Measurements from ENCODE around the gene UNKL. TPM values are rescaled to one million over a fixed set of nuclear protein-coding genes. Genes with fewer than 3 reads are reported as not detected.
A peak's percentile ranks its signal among the peaks of the same experiment; 100 is the strongest.

UNKL gene
- total and polyA plus RNA-seq, 2 of the 8 experiments (the other 6 are each of a cell fraction or from before 2014, with no cell fraction given): 25.1 to 31.8 TPM

DNA sequence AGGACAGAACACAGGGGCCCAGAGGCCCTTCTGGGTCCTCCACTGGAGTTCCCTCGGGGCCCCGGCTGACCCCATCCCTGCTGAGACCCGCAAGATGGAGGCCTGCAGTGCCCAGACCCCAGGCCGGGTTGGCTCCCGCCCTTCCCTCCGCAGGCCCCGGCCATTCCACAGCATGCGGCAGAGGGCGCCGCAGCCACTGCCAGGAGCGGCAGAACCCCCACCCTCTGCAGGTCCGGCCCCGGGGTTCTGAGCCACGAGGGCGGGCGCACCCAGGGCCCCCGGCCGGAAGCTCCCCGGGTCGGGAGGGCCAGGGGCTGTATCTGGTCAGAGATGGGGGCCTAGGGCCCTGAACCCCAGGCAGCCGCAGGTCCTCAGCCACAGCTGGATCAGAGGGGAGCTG is 14.0 kb upstream of the UNKL start (continued):
- TF ChIP-seq, protein P1, sequence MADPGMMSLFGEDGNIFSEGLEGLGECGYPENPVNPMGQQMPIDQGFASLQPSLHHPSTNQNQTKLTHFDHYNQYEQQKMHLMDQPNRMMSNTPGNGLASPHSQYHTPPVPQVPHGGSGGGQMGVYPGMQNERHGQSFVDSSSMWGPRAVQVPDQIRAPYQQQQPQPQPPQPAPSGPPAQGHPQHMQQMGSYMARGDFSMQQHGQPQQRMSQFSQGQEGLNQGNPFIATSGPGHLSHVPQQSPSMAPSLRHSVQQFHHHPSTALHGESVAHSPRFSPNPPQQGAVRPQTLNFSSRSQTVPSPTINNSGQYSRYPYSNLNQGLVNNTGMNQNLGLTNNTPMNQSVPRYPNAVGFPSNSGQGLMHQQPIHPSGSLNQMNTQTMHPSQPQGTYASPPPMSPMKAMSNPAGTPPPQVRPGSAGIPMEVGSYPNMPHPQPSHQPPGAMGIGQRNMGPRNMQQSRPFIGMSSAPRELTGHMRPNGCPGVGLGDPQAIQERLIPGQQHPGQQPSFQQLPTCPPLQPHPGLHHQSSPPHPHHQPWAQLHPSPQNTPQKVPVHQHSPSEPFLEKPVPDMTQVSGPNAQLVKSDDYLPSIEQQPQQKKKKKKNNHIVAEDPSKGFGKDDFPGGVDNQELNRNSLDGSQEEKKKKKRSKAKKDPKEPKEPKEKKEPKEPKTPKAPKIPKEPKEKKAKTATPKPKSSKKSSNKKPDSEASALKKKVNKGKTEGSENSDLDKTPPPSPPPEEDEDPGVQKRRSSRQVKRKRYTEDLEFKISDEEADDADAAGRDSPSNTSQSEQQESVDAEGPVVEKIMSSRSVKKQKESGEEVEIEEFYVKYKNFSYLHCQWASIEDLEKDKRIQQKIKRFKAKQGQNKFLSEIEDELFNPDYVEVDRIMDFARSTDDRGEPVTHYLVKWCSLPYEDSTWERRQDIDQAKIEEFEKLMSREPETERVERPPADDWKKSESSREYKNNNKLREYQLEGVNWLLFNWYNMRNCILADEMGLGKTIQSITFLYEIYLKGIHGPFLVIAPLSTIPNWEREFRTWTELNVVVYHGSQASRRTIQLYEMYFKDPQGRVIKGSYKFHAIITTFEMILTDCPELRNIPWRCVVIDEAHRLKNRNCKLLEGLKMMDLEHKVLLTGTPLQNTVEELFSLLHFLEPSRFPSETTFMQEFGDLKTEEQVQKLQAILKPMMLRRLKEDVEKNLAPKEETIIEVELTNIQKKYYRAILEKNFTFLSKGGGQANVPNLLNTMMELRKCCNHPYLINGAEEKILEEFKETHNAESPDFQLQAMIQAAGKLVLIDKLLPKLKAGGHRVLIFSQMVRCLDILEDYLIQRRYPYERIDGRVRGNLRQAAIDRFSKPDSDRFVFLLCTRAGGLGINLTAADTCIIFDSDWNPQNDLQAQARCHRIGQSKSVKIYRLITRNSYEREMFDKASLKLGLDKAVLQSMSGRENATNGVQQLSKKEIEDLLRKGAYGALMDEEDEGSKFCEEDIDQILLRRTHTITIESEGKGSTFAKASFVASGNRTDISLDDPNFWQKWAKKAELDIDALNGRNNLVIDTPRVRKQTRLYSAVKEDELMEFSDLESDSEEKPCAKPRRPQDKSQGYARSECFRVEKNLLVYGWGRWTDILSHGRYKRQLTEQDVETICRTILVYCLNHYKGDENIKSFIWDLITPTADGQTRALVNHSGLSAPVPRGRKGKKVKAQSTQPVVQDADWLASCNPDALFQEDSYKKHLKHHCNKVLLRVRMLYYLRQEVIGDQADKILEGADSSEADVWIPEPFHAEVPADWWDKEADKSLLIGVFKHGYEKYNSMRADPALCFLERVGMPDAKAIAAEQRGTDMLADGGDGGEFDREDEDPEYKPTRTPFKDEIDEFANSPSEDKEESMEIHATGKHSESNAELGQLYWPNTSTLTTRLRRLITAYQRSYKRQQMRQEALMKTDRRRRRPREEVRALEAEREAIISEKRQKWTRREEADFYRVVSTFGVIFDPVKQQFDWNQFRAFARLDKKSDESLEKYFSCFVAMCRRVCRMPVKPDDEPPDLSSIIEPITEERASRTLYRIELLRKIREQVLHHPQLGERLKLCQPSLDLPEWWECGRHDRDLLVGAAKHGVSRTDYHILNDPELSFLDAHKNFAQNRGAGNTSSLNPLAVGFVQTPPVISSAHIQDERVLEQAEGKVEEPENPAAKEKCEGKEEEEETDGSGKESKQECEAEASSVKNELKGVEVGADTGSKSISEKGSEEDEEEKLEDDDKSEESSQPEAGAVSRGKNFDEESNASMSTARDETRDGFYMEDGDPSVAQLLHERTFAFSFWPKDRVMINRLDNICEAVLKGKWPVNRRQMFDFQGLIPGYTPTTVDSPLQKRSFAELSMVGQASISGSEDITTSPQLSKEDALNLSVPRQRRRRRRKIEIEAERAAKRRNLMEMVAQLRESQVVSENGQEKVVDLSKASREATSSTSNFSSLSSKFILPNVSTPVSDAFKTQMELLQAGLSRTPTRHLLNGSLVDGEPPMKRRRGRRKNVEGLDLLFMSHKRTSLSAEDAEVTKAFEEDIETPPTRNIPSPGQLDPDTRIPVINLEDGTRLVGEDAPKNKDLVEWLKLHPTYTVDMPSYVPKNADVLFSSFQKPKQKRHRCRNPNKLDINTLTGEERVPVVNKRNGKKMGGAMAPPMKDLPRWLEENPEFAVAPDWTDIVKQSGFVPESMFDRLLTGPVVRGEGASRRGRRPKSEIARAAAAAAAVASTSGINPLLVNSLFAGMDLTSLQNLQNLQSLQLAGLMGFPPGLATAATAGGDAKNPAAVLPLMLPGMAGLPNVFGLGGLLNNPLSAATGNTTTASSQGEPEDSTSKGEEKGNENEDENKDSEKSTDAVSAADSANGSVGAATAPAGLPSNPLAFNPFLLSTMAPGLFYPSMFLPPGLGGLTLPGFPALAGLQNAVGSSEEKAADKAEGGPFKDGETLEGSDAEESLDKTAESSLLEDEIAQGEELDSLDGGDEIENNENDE (IDR thresholded peaks at IDR 0.05; ENCODE audit: insufficient replicate concordance, low read length): no peak
- TF ChIP-seq BRCA1 (IDR thresholded peaks at IDR 0.05; ENCODE audit: low read depth, low read length): no peak
- no peak for TF ChIP-seq RBBP5 (IDR thresholded peaks at IDR 0.05; ENCODE audit: borderline replicate concordance, low read depth, low read length)
- no peak for TF ChIP-seq FOSL1 (IDR thresholded peaks at IDR 0.05; ENCODE audit: insufficient read depth, low read depth, low read length)
- no peak for TF ChIP-seq MAFK (IDR thresholded peaks at IDR 0.05; ENCODE audit: low read depth, low read length)
- no peak for TF ChIP-seq KDM4A (IDR thresholded peaks at IDR 0.05; ENCODE audit: low read depth, low read length, severe bottlenecking)
- no peak for TF ChIP-seq SIN3A (conservative IDR thresholded peaks at IDR 0.05 in 1 of 2, IDR thresholded peaks at IDR 0.05 in 1 of 2; ENCODE audit: low read depth in 1 of 2, low read length in 2 of 2)
- TF ChIP-seq CHD2 (IDR thresholded peaks at IDR 0.05; ENCODE audit: low read length): no peak
- no peak for TF ChIP-seq CTBP2 (IDR thresholded peaks at IDR 0.05; ENCODE audit: borderline replicate concordance, insufficient read depth, insufficient read length, low read length)
- no peak for TF ChIP-seq TAF1 (IDR thresholded peaks at IDR 0.05; ENCODE audit: low read depth, low read length)
- TF ChIP-seq, protein P2, sequence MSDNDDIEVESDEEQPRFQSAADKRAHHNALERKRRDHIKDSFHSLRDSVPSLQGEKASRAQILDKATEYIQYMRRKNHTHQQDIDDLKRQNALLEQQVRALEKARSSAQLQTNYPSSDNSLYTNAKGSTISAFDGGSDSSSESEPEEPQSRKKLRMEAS (IDR thresholded peaks at IDR 0.05): peak; percentile 77
- TF ChIP-seq JUND (IDR thresholded peaks at IDR 0.05; ENCODE audit: low read length): no peak
